HG03095 (cell line): Measurements from ENCODE around the gene HIGD1A.
A peak's percentile ranks its signal among the peaks of the same experiment; 100 is the strongest.
"Not testable (repeated sequence)": the region's sequence is repeated elsewhere in the genome, so short reads cannot be mapped to it uniquely, and the experiment has no call there.

ENCODE experiments used
- ATAC-seq: cut with Tn5 transposase; IDR thresholded peaks from one replicate; pipeline ENCODE4 v1.9.1; 2021; ENCODE audit warnings: moderate library complexity; ENCODE audit not compliant: unreplicated experiment

Gene HIGD1A

DNA sequence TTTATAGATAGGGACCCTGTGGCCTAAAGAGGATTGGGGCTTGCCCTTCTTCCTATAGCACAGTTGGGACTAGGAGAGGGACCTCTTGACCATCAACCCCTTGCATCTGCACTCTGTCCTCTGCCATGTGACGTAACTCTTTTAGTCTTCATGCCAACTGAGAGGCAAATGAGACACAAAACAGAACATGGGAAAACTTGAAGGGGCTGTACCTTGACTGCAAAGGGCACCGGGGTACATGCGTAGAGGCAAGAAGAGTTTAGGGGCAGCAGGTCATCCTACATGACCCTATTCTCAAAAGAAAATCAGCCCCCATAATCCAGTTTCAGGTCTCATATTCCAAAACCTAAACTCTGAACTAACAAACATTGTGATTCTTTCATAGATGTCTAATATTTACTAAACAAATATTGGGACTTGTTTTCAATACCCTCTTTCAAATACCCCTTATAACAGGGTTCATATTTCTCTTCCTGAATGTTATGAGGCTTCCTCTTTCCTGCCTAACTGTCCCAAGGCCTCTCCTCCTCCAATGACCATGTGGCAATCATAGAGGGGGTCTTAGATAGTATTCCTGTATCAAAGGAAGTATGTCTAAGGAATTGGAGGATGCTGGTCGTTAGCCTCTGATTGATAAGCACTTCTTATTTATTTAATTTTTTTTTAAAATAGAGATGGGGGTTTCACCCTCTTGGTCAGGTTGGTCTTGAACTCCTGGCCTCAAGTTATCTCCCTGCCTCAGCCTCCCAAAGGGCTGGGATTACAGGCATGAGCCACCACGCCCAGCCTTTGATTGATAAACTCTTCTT lies 25.5 kb upstream of the HIGD1A start:
- ATAC-seq: no peak

DNA sequence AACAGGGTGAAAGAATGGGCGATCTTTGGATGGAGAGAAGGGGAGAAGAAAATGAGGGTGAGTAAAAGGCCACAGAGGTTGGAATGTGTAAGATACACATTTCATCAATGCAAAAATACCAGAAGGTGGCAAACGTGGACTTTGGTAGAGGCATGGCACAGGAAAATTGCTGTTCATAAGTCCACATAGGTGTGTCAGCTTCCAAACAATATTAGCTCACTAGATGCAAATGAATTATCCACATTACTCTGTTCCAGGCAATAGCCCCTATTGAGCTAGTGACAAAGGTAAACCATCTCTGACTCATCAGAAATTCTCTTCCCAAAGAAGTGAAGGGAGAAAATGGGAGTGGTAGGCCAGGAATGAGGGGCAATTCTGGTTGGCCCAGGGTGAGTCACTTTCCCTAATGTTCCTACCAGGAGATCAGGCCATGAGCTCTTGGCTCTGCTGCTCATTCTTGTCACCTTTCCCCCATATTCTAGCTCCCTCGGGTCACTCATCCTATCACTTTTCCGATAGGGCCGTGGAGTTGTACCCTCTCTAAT lies 24.9 kb upstream of the HIGD1A start:
- no peak for ATAC-seq

DNA sequence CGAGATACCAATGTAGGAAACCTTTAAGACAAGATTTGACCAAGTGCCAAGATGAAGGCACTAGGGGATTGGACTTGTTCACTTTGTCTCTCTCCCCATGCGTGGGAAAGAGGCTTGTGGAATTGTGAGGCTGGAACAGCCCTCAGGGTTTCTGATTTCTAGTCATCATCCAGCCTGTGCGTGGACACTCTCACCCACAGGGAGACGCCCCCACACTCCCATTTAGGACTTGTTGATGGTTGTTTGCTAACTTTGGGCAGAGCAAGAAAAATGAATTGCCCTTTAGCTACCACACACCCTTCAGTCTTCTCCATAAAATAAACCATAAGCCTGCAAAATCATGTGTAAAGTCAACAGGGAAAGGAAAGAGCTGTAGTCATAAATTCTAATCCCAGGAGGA lies 23.4 kb upstream of the HIGD1A start:
- no peak for ATAC-seq

DNA sequence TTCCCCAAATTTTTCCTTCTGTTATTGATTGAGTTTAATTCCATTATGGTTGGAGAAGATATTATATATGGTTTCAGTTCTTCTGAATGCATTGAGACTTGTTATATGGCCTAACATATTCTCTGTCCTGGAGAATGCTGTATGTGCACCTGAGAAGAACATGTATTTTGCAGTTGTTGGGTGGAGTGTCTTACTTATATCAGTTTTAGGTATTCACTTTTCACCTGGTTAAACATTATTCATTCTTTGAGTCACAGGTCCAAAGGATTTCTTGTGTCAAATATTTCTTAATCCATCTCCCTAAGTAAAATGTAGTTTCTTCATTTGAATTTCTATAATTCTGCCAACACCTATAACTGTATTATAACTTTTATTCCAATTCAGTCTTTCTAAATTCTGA lies 22.7 kb upstream of the HIGD1A start:
- no peak for ATAC-seq

DNA sequence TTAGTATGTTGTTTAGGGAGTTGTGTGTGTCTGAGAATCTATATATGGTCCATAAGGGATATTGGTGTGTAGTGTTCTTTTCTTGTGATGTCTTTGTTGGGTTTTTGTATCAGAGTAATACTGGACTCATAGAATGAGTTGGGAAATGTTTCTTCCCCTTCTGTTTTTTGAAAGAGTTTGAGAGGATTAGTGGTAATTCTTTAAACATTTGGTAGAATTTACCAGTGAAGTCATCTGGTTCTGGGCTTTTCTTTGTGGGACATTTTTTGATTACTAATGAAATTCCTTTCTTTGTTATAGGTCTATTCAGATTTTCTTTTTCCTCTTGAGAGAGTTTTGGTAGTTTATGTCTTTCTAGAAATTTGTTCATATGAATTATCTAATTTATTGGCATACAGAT lies 21.9 kb upstream of the HIGD1A start:
- no peak for ATAC-seq

DNA sequence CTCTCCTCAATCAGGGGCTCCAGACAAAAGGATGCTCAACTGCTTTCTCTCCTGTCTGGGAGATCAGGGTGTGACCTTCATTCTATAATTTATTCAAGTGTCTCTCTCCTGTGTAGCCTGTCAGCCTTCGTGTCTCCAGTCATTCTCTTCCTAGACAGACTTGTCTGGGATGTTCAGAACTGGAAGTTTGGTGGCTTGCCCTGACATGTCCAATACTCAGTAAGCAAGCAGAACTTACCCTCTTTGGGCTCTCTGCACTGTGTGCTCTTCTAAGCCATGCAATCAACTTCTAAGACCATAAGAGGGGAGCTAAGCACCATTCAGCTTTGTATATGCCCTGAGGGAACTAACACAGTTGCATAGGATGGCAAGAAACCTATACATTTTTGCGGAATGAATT lies 19.1 kb upstream of the HIGD1A start:
- no peak for ATAC-seq

DNA sequence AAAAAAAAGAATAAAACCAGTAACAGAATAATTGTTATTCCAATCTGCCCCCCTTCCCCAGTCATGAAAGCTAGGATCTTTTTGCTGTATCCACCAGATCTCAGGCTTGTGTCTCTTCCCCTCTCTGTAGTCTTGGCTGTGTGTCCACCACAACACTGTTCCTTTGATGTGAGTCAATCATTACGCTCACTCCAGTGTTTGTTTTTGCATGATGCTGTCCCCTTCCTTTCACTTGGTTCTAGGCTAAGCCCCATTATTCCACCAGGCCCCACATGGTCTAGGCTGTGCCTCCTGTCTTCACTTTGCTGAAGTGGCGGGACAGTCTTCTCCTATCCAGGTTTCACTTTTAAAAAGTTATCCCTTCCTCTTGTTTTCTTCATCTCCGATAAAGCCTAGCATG lies 18.5 kb upstream of the HIGD1A start:
- ATAC-seq: no peak

DNA sequence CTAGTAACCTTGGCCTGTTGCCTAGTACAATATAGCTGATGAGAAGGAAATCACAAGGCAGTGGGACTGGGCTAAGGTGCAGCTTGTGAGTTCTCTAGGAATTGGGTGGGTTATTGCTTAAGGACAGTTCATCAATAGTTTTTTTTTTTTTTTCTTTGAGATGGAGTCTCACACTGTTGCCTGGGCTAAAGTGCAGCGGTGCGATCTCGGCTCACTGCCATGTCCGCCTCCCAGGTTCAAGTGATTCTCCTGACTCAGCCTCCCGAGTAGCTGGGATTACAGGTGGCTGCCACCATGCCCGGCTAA lies 16.4 kb upstream of the HIGD1A start:
- ATAC-seq: no peak

DNA sequence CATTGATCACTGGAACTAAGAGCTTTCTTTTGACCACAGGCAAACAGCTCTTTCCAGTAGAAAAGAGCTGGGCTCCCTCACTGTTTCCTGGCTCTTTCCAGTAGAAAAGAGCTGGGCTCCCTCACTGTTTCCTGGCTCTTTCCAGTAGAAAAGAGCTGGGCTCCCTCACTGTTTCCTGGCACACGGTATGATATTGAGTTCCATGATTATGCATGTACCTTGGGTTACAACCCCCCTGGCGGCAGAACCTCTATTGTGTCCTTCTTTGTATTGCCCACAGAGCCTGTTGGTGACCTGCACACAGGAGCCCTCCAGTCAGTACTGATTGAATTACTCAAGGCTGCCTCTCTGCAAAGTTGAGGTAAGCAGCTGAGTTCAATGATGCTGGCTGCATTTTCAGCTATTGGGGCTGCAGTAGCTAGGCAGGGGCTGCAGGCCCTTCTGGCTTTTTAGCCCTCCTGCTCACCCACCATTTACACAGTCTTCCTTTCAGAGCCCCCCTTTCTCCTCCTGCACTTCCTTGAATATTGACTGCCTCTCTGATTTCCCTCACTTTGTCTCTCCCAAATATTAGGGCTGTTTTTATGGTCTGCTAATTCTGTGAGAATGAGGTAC lies 15.2 kb upstream of the HIGD1A start:
- ATAC-seq: no peak

DNA sequence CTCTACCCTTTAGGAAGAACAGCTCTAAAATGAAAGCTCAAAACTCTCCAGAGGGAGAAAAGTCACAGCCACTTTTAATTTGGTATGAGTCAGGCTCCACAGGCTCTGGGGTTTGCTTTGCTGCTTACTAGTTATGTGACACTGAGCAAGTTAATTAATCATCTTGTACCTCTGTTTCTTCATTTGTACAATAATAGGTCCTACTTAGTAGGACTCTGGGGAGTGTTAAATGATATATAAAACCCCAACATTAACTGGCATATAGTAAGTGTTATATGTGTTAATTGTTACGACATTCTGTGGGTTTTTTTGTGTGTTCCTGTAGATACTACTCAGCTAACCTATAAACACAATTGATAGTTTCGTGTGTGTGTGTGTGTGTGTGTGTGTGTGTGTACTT lies 11.5 kb upstream of the HIGD1A start:
- no peak for ATAC-seq

DNA sequence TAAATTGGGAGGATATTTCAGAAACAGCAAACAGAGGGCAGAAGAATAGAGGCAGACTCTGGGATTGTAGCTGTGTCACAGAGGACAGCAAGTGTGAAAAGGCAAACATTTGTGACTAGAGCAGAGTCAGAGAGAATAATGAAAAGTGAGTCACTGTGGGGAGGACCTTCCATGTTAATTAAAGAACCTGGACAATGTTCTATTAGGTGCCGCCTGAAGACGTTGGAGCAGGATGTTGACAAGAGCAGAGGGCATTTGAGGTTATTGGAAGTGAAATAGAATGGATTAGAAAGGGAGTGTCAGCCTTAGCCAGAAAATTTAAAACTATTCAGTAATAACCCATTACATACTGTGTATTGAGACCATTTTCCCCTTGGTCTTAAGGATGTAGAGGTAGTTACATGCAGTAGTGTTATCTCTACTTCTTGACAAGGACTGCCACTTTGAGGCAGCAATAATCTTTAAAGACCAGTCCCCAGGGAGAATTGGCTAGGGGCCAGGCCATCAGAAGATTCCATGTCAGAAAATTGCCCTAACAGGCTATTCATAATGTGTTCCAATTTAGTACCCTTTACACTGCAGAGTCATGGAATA lies 10.7 kb upstream of the HIGD1A start:
- ATAC-seq: no peak

DNA sequence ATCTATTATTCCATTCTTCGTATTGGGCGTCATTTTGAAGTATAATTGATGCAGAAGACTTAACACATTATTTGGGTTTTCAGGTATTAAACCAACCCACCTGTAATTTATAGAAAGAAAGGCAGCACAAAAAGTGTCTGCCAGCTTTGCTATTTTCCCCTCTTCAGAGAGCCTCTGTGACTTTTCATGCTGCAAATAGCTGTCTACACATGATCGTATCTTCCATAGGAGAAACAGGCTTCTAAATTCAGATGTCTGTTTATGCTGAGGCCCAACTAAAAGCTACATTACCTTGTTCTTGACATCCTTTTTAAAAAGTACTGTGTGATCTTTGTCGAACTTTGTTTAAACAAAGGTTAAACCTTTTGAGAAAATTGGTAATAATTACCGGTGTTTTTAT lies 10.0 kb upstream of the HIGD1A start:
- no peak for ATAC-seq

DNA sequence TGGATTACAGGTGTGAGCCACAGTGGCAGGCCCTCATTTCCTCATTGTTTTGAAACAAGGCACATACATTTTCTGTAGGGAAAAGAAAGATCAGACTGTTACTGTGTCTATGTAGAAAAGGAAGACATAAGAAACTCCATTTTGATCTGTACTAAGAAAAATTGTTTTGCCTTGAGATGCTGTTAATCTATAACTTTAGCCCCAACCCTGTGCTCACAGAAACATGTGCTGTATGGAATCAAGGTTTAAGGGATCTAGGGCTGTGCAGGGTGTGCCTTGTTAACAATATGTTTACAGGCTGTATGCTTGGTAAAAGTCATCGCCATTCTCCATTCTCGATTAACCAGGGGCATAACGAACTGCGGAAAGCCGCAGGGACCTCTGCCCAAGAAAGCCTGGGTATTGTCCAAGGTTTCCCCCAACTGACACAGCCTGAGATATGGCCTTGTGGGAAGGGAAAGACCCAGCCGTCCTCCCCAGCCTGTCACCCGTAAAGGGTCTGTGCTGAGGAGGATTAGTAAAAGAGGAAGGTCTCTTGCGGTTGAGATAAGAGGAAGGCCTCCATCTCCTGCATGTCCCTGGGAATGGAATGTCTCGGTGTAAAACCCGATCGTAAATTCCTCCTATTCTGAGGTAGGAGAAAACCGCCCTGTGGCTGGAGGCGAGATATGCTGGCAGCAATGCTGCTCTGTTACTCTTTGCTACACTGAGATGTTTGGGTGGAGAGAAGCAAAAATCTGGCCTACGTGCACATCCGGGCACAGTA lies 7.0 kb upstream of the HIGD1A start:
- not testable (repeated sequence) for ATAC-seq

DNA sequence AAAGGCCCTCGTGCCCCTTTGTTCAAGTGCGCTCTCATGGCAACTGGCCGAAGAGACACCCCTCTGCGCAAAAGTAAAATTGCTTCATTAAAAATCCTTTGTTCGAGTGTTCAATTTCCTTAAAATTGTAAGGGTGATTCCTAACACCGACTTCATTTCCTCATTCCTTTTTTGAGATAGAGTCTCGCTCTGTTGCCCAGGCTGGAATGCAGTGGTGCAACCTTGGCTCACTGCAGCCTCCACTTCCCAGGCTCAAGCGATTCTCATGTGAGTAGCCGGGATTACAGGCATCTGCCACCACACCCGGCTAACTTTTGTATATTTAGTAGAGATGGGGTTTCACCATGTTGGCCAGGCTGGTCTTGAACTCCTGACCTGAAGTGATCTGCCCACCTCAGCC lies 6.4 kb upstream of the HIGD1A start:
- ATAC-seq: not testable (repeated sequence)

DNA sequence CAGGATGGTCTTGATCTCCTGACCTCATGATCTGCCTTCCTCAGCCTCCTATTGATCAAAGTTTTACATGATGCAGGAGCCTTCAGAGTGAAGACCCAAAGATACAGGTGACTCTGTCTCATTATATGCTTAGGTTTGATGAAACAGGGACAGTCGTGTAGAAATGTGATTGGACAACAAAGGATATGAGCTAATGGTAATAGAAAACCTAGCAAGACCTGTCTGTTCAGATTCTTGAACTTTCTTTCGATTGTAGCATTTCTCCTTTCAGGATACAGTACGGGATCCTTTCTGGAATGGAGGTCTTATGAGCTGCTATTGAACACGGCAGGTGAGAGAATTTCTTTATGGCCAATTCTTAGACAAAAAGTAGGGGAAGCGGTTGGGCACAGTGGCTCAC lies 4.9 kb upstream of the HIGD1A start, which contains the start of gene ACKR2:
TSS of gene ACKR2 (plus strand) at position 244 of the 400 bp plus-strand sequence. CDS start 55,058 bp downstream, outside the sequence.
- ATAC-seq: no peak

DNA sequence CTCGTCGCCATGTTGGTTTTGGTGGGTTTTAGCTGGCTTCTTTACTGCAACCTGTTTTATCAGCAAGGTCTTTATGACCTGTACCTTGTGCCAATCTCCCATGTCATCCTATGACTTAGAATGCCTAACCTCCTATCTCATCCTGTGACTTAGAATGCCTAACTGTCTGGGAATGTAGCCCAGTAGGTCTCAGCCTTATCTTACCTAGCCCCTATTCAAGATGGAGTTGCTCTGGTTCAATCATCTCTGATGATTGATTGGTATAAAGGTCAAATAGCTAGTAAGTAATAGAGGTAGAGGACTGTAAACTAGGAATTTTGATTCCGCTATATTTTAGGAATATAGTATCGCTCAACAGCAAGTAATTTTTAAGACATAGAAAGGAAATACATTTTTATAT lies 3.6 kb upstream of the HIGD1A start:
- ATAC-seq: no peak

DNA sequence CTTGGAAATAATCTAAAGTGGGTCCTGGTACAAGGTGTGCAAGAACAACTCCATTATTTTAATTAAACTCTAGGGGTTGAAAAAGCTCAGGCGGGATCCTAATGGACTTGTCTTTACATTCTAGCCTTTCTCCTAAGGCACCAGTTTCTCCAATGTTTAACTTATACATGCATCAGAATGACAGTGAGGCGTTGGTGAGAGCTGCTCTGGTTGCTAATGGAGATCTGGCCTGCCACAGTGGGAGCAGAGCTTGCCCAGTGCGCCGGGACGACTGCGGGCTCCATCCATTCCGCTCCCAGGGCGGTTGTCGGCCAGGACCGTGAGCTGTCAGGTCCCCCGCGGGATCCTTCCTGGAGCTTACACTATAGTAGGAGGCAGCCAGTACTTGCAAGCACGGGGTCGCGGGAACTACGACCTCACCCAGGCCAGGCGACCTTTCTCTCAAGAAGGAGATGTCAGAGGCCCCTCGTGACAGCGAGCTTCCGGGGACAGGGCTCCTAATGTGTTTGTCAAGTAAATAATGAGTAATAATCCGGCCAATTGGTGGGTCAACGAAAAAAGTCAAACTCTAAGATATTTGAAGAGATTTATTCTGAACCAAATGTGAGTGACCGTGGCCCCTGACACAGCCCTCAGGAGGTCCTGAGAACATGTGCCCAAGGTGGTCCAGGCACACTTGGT lies 991 bp upstream of the HIGD1A start:
- no peak for ATAC-seq

DNA sequence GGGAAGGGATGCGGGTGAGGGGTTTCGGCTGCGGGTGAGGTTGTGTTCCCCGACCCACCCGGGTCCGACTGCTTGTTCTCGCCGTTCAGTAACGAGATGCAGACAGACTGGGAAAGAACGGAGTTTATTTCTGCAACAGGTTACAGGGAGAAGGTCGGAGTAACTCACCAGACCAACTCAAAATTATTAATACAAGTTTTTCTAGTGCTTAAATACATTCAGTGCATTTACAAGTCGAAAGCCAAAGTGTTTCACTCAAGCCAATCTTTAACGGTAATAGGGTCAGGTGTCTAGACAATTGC lies 492 bp upstream of the HIGD1A start:
- peak; percentile 13 for ATAC-seq

DNA sequence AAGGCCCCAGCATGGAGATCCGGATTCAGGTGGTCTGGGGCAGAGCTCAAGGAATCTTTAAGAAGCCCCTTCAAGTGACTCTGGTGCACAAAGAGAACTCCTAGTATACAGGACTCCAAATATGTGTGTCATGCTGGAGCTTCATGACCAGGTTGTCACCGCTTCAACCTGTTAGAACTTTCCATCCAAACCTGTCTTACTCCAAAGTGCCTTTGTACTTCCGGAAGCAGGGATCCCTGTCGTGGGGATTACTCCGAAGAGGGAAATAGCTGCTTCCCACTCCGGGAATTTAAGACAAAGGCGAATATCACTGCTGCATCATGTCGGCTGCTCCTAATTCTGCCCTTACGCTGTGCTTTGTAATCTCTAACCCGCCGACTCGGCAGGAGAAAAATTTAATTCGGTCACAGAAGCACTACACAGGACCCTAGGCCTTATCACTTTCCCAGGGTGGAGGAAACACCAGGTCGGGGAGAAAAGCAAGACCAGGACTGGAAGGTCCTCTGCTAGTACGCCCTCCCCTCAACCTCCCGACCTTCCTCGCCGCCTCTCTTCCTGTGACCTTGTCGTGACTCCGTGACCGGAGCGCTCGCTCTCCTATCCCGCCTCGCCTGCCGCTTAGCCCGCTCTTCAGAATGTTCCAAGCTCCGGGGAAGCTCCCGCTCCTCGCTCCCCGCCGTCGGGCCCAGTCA lies 730 bp downstream of the HIGD1A start:
- ATAC-seq: peak; percentile 14

DNA sequence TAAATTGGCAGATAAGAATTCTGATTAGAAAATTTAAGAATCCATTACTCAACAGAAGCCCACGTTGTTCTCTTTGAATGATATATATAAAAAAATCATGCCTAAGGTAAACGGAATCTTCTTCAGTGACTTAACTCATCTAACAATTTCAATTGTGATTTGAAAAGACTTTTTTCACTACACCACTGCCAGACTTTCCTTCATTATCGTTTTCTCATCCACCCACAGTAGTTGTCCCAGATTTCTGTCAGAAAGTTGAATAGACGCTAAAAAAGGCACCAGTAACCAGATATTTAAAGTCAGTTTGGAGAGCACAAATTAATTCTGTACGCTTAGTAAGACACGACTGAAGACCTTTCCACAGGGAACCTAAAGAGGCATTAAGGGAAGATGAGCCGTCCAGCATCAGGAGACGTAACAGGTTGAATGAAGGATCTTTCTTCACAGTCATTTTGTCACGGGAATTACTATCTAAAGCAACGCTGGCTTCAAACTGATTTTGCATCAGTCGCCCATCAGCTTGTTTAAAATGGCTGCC lies 1.3 kb downstream of the HIGD1A start:
- no peak for ATAC-seq
